Measurements from ENCODE around the gene VIPR1.
A peak's percentile ranks its signal among the peaks of the same experiment; 100 is the strongest.
"Not testable (repeated sequence)": the region's sequence is repeated elsewhere in the genome, so short reads cannot be mapped to it uniquely, and the experiment has no call there.

Gene VIPR1

GRCh38 chr3:42537350-42537749 is 34.9 kb downstream of the VIPR1 start:
- no peak for DNase-seq

GRCh38 chr3:42539871-42540714 is 37.6 kb downstream of the VIPR1 start:
- peak; percentile 14 for DNase-seq

- DNase-seq: no peak
Observed at GRCh38 chr3:42541079-42541478, 38.6 kb downstream of the VIPR1 start.

GRCh38 chr3:42544492-42545283 is 42.2 kb downstream of the VIPR1 start:
- DNase-seq: no peak

GRCh38 chr3:42545284-42545900 is 42.9 kb downstream of the VIPR1 start:
- no peak for DNase-seq

- DNase-seq: no peak
Observed at GRCh38 chr3:42546691-42547213, 44.3 kb downstream of the VIPR1 start.

- peak; percentile 49 for DNase-seq
Observed at GRCh38 chr3:42547401-42547945, 45.0 kb downstream of the VIPR1 start.

GRCh38 chr3:42549131-42549530 is 46.7 kb downstream of the VIPR1 start:
- no peak for DNase-seq

GRCh38 chr3:42550250-42550649 is 47.8 kb downstream of the VIPR1 start:
- no peak for DNase-seq

- DNase-seq: no peak
Observed at GRCh38 chr3:42552830-42553229, 50.4 kb downstream of the VIPR1 start.

- DNase-seq: no peak
Observed at GRCh38 chr3:42556089-42556632, 53.7 kb downstream of the VIPR1 start.

GRCh38 chr3:42556817-42557216 is 54.4 kb downstream of the VIPR1 start:
- DNase-seq: not testable (repeated sequence)

GRCh38 chr3:42557854-42558253 is 55.4 kb downstream of the VIPR1 start:
- DNase-seq: no peak

GRCh38 chr3:42562047-42562907 is 59.8 kb downstream of the VIPR1 start:
- no peak for DNase-seq

GRCh38 chr3:42569593-42570142 is 67.2 kb downstream of the VIPR1 start:
- DNase-seq: no peak

GRCh38 chr3:42572278-42572677 is 69.8 kb downstream of the VIPR1 start:
- peak; percentile 33 for DNase-seq

- no peak for DNase-seq
Observed at GRCh38 chr3:42575137-42575741, 72.8 kb downstream of the VIPR1 start.

- no peak for DNase-seq
Observed at GRCh38 chr3:42578054-42578453, 75.6 kb downstream of the VIPR1 start.

GRCh38 chr3:42579346-42579745 is 76.9 kb downstream of the VIPR1 start:
- DNase-seq: not testable (repeated sequence)

GRCh38 chr3:42581400-42581708 is 78.9 kb downstream of the VIPR1 start:
- DNase-seq: no peak
